GM18505 (cell line): ENCODE measurements around the gene LRIT3.
"Not testable (repeated sequence)": the region's sequence is repeated elsewhere in the genome, so short reads cannot be mapped to it uniquely, and the experiment has no call there.

ENCODE experiments used
- ATAC-seq: cut with Tn5 transposase; IDR thresholded peaks from one replicate; pipeline ENCODE4 v1.9.1; 2021; ENCODE audit not compliant: unreplicated experiment
- POLR2A ChIP-seq: IDR thresholded peaks from 4 replicates; pipeline ENCODE4 v1.6.1; 2011; ENCODE audit warnings: borderline replicate concordance; ENCODE audit not compliant: insufficient read depth, insufficient read length; ENCODE audit errors: extremely low read depth

Gene LRIT3

GRCh38 chr4:109872065-109872464 is 24.2 kb downstream of the LRIT3 start:
- ATAC-seq, result no peak
- TF ChIP-seq POLR2A, result no peak

GRCh38 chr4:109872950-109873656 is 25.2 kb downstream of the LRIT3 start:
- TF ChIP-seq POLR2A, result no peak
- ATAC-seq, result no peak

GRCh38 chr4:109873791-109874514 is 26.0 kb downstream of the LRIT3 start:
- no peak for ATAC-seq

GRCh38 chr4:109875106-109875505 is 27.2 kb downstream of the LRIT3 start:
- TF ChIP-seq POLR2A, result no peak
- ATAC-seq, result no peak

More at GRCh38 chr4:109873791-109874514, 26.0 kb downstream of the LRIT3 start:
- no peak for TF ChIP-seq POLR2A

- ATAC-seq, result not testable (repeated sequence)
Measured at GRCh38 chr4:109875553-109875952, 27.6 kb downstream of the LRIT3 start.

GRCh38 chr4:109876634-109877265 is 28.8 kb downstream of the LRIT3 start:
- no peak for ATAC-seq

GRCh38 chr4:109877400-109877799 is 29.5 kb downstream of the LRIT3 start:
- peak; percentile 90 for ATAC-seq
- no peak for TF ChIP-seq POLR2A

More at GRCh38 chr4:109876634-109877265, 28.8 kb downstream of the LRIT3 start:
- no peak for TF ChIP-seq POLR2A

- TF ChIP-seq POLR2A, result no peak
- ATAC-seq, result no peak
Measured at GRCh38 chr4:109878355-109878754, 30.4 kb downstream of the LRIT3 start.

GRCh38 chr4:109879081-109879480 is 31.2 kb downstream of the LRIT3 start:
- no peak for TF ChIP-seq POLR2A
- no peak for ATAC-seq

GRCh38 chr4:109879636-109880314 is 31.9 kb downstream of the LRIT3 start:
- ATAC-seq, result no peak
- no peak for TF ChIP-seq POLR2A

- no peak for TF ChIP-seq POLR2A
- no peak for ATAC-seq
Measured at GRCh38 chr4:109886303-109886702, 38.4 kb downstream of the LRIT3 start.

- no peak for TF ChIP-seq POLR2A
- ATAC-seq, result no peak
Measured at GRCh38 chr4:109887071-109887470, 39.2 kb downstream of the LRIT3 start.

- ATAC-seq, result no peak
- TF ChIP-seq POLR2A, result no peak
Measured at GRCh38 chr4:109890076-109890475, 42.2 kb downstream of the LRIT3 start.
